WTC11 (cell line): ENCODE measurements around the gene NRXN2. TPM values are rescaled to one million over a fixed set of nuclear protein-coding genes. Genes with fewer than 3 reads are reported as not detected.

ENCODE experiments used
- ATAC-seq: fragments of 200-7000 bp; cut with Tn5 transposase; 2 replicates; pipeline ENCODE4 v1.10.0; 2021; ENCODE audit warnings: mild to moderate bottlenecking, moderate library complexity
- CTCF ChIA-PET: fragments of 300-600 bp; sonication (Branson Sonifier 250); formaldehyde crosslinking; loops from one replicate; lab custom pipeline; 2021; ENCODE audit warnings: antibody characterized with exemption; lab: Charles Lee
- POLR2A ChIA-PET: fragments of 350-600 bp; sonication (Branson Sonifier 250); formaldehyde crosslinking; loops from one replicate; lab custom pipeline; 2021; ENCODE audit warnings: antibody characterized with exemption; lab: Charles Lee
- DNase-seq: peaks from one replicate; pipeline ENCODE4 v3.0.0; 2021; ENCODE audit warnings: low spot score
- H3K27ac Mint-ChIP-seq: 2 replicates; pipeline ENCODE4 v1.8.0; 2021; ENCODE audit warnings: mixed read lengths
- H3K27me3 Mint-ChIP-seq: 2 replicates; pipeline ENCODE4 v1.8.0; 2021; ENCODE audit warnings: low read depth, mild to moderate bottlenecking, moderate library complexity, mixed read lengths
- H3K36me3 Mint-ChIP-seq: 2 replicates; pipeline ENCODE4 v1.8.0; 2021; ENCODE audit warnings: mixed read lengths
- H3K4me1 Mint-ChIP-seq: 2 replicates; pipeline ENCODE4 v1.8.0; 2022; ENCODE audit warnings: mixed read lengths
- H3K4me3 Mint-ChIP-seq: 2 replicates; pipeline ENCODE4 v1.8.0; 2021; ENCODE audit warnings: mild to moderate bottlenecking, moderate library complexity, mixed read lengths
- H3K9me3 Mint-ChIP-seq: 2 replicates; pipeline ENCODE4 v1.8.0; 2021; ENCODE audit warnings: mixed read lengths
- CDX4 ChIP-seq: fragments of 250-450 bp; sonication (Bioruptor Pico); IDR thresholded peaks from 2 replicates; pipeline ENCODE4 v1.9.0; 2021; ENCODE audit warnings: moderate library complexity, mild to moderate bottlenecking, inconsistent platforms, borderline replicate concordance
- ESRRA ChIP-seq: sonication (generic); formaldehyde crosslinking; IDR thresholded peaks from 2 replicates; pipeline ENCODE4 v1.8.1; 2022; ENCODE audit warnings: mild to moderate bottlenecking, missing genetic modification reagents, borderline replicate concordance
- FOXJ3 ChIP-seq: sonication (generic); formaldehyde crosslinking; IDR thresholded peaks from 2 replicates; pipeline ENCODE4 v1.9.0; 2021; ENCODE audit warnings: missing genetic modification reagents, mild to moderate bottlenecking, borderline replicate concordance
- FOXK1 ChIP-seq: sonication (generic); formaldehyde crosslinking; IDR thresholded peaks from 2 replicates; pipeline ENCODE4 v1.8.0; 2022; ENCODE audit warnings: mild to moderate bottlenecking, moderate library complexity, missing genetic modification reagents
- NR1H2 ChIP-seq: sonication (generic); formaldehyde crosslinking; IDR thresholded peaks from 2 replicates; pipeline ENCODE4 v1.9.0; 2021; ENCODE audit warnings: mild to moderate bottlenecking, moderate library complexity, missing genetic modification reagents
- USF2 ChIP-seq: sonication (generic); formaldehyde crosslinking; IDR thresholded peaks from 2 replicates; pipeline ENCODE4 v1.8.1; 2023; ENCODE audit warnings: mild to moderate bottlenecking, missing genetic modification reagents, moderate library complexity
- total RNA-seq: library from RNA; stranded (reverse); gene quantifications from 3 replicates; pipeline ENCODE4 v1.2.3, GENCODE V29; 2021
- TF ChIP-seq, protein P1 (sequence below): sonication (generic); formaldehyde crosslinking; IDR thresholded peaks from 2 replicates; pipeline ENCODE4 v1.8.0; 2023; ENCODE audit warnings: missing genetic modification reagents
- TF ChIP-seq, protein P2 (sequence below): fragments of 250-450 bp; sonication (Bioruptor Pico); IDR thresholded peaks from 2 replicates; pipeline ENCODE4 v1.9.0; 2021; ENCODE audit warnings: mild to moderate bottlenecking
- TF ChIP-seq, protein P3 (sequence below): fragments of 250-450 bp; sonication (Bioruptor Pico); conservative IDR thresholded peaks from 2 replicates; pipeline ENCODE4 v1.9.0; 2021; ENCODE audit warnings: mild to moderate bottlenecking
- TF ChIP-seq, protein P4 (sequence below): sonication (generic); formaldehyde crosslinking; conservative IDR thresholded peaks from 2 replicates; pipeline ENCODE4 v1.8.1; 2023; ENCODE audit warnings: mild to moderate bottlenecking, low read depth, missing genetic modification reagents, moderate library complexity
- TF ChIP-seq, protein P5 (sequence below): sonication (generic); formaldehyde crosslinking; conservative IDR thresholded peaks from 2 replicates; pipeline ENCODE4 v1.8.1; 2022; ENCODE audit warnings: mild to moderate bottlenecking, missing genetic modification reagents

NRXN2 gene
- total RNA-seq, 1 experiment from 2014 or later, result 8.6 TPM

- Mint-ChIP-seq H3K4me1 (peaks cover 79% of the 10 kb centered on the region), H3K9me3 (no peaks in the 10 kb centered on the region), H3K27ac (peak overlapping the region; percentile 98), H3K4me3 (peak overlapping the region; percentile 43), H3K27me3 (no peaks in the 10 kb centered on the region), H3K36me3 (peaks cover 49% of the 10 kb centered on the region)
- CTCF ChIA-PET, result interaction anchor here (0.8 to 7.5 kb wide), 6 partner anchors 9 to 76 kb away, joined by 3 to 150 read pairs (median 5); partner anchors contain the start of genes RASGRP2 and SF1
- TF ChIP-seq CDX4 (CRISPR knock-in tag) (no peak), FOXK1 (CRISPR knock-in tag) (no peak), FOXJ3 (CRISPR knock-in tag) (no peak), USF2 (CRISPR knock-in tag) (no peak)
- TF ChIP-seq, protein P1, sequence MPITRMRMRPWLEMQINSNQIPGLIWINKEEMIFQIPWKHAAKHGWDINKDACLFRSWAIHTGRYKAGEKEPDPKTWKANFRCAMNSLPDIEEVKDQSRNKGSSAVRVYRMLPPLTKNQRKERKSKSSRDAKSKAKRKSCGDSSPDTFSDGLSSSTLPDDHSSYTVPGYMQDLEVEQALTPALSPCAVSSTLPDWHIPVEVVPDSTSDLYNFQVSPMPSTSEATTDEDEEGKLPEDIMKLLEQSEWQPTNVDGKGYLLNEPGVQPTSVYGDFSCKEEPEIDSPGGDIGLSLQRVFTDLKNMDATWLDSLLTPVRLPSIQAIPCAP, result no peak
- TF ChIP-seq, protein P2, sequence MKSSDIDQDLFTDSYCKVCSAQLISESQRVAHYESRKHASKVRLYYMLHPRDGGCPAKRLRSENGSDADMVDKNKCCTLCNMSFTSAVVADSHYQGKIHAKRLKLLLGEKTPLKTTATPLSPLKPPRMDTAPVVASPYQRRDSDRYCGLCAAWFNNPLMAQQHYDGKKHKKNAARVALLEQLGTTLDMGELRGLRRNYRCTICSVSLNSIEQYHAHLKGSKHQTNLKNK (CRISPR knock-in tag), result no peak
- ATAC-seq, result no peak
- POLR2A ChIA-PET, result no interaction called here
- DNase-seq, result no peak
Observed at GRCh38 chr11:64764753-64765152, 41.8 kb upstream of the NRXN2 start.

- TF ChIP-seq, protein P3, sequence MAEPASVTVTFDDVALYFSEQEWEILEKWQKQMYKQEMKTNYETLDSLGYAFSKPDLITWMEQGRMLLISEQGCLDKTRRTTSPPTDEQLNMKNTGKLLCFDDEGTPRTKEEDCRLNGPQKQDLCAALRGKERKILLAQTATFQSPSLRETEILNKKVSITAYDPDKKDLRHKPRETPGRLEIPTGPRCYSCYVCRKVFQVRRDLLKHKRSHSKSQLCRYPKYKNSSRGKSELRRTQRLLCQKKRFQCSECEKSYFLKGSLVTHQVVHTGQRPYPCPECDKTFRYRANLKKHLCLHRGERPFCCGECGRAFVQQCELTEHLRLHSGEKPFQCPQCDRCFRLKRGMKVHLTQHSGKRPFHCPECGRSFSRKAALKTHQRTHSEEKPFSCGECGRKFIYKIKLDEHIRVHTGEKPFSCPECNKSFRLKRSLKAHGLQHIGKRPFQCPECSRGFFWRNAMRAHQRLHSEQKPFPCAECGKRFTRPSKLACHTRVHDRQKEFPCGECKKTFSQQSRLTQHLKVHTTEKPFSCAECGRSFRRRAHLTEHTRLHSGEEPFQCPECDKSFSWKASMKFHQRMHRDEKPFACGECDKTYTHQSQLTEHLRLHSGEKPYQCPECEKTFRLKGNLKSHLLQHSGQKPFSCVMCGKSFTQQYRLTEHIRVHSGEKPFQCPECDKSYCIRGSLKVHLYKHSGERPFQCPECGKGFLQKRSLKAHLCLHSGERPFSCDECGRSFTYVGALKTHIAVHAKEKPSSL (CRISPR knock-in tag), result no peak
- TF ChIP-seq, protein P4, sequence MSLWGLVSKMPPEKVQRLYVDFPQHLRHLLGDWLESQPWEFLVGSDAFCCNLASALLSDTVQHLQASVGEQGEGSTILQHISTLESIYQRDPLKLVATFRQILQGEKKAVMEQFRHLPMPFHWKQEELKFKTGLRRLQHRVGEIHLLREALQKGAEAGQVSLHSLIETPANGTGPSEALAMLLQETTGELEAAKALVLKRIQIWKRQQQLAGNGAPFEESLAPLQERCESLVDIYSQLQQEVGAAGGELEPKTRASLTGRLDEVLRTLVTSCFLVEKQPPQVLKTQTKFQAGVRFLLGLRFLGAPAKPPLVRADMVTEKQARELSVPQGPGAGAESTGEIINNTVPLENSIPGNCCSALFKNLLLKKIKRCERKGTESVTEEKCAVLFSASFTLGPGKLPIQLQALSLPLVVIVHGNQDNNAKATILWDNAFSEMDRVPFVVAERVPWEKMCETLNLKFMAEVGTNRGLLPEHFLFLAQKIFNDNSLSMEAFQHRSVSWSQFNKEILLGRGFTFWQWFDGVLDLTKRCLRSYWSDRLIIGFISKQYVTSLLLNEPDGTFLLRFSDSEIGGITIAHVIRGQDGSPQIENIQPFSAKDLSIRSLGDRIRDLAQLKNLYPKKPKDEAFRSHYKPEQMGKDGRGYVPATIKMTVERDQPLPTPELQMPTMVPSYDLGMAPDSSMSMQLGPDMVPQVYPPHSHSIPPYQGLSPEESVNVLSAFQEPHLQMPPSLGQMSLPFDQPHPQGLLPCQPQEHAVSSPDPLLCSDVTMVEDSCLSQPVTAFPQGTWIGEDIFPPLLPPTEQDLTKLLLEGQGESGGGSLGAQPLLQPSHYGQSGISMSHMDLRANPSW (CRISPR knock-in tag), result no peak
- TF ChIP-seq NR1H2 (no peak), ESRRA (CRISPR knock-in tag) (no peak)
- TF ChIP-seq, protein P5, sequence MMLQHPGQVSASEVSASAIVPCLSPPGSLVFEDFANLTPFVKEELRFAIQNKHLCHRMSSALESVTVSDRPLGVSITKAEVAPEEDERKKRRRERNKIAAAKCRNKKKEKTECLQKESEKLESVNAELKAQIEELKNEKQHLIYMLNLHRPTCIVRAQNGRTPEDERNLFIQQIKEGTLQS (CRISPR knock-in tag), result no peak
- Mint-ChIP-seq H3K4me1 (peaks cover 85% of the 10 kb centered on the region), H3K36me3 (peaks cover 43% of the 10 kb centered on the region), H3K27ac (peak overlapping the region; percentile 98), H3K9me3 (no peaks in the 10 kb centered on the region), H3K27me3 (no peaks in the 10 kb centered on the region), H3K4me3 (peak overlapping the region; percentile 43)
- ChIA-PET POLR2A (interaction anchor here (1.0 to 5.0 kb wide), 3 partner anchors 11 to 20 kb away, joined by 3 to 45 read pairs (median 8); partner anchors contain the start of genes RASGRP2 and SF1), CTCF (interaction anchor here (0.9 to 7.5 kb wide), 6 partner anchors 9 to 76 kb away, joined by 3 to 150 read pairs (median 11); partner anchors contain the start of genes RASGRP2 and SF1)
- DNase-seq (no peak), ATAC-seq (no peak)
Observed at GRCh38 chr11:64764040-64764611, 41.1 kb upstream of the NRXN2 start.
